Measurements from ENCODE around the gene CTNNA2.

The CTNNA2 gene

DNA sequence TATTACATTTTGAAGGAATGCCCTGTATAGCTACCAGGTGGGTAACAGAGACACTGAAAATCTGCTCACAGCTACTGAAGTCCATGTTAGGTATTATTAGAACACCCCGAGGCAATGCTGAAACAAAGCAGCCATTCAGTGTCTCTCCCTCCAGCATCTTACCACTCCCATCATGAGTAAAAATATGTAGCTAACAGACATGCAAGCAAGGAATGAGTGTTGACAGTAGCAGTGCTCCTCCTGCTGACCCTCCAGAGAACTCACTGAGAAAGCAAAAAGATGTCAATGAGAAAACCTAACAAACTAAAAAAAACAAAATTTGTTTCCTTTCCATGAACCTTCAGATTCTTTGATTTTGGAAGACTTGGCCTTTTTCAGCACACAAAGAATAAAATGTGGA lies 397.8 kb downstream of the CTNNA2 start:
- TF ChIP-seq, protein P1, sequence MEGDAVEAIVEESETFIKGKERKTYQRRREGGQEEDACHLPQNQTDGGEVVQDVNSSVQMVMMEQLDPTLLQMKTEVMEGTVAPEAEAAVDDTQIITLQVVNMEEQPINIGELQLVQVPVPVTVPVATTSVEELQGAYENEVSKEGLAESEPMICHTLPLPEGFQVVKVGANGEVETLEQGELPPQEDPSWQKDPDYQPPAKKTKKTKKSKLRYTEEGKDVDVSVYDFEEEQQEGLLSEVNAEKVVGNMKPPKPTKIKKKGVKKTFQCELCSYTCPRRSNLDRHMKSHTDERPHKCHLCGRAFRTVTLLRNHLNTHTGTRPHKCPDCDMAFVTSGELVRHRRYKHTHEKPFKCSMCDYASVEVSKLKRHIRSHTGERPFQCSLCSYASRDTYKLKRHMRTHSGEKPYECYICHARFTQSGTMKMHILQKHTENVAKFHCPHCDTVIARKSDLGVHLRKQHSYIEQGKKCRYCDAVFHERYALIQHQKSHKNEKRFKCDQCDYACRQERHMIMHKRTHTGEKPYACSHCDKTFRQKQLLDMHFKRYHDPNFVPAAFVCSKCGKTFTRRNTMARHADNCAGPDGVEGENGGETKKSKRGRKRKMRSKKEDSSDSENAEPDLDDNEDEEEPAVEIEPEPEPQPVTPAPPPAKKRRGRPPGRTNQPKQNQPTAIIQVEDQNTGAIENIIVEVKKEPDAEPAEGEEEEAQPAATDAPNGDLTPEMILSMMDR (IDR thresholded peaks at IDR 0.05; ENCODE audit: low read depth, low read length), result no peak
- DNase-seq (ENCODE audit: low read depth in 2 of 2), result no peak
- no peak overlapping the region for H3K4me3 ChIP-seq (replicated peaks in 1 of 2; ENCODE audit: low read depth in 2 of 2, low read length in 2 of 2)

DNA sequence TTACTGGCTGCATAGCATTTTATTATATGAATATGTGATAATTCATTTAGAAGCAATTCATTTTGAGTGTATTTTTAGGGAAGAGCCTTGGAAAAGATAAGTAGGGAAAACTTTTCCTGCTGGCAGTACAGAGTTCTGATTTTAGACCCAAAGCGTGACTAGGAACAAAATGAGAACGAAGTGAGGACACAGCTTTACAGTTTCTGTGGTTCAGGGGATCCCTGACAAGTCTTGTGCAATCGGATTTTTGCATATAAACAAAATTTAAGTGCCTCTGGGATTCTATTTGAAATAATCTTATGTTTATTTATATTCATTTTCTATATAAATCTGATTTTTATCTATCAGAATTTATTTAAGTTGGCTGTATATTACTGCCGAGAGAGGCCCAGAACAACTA lies 402.6 kb downstream of the CTNNA2 start:
- TF ChIP-seq, protein P1 (IDR thresholded peaks at IDR 0.05; ENCODE audit: low read depth, low read length), result no peak
- no peak for DNase-seq (ENCODE audit: low read depth in 2 of 2)
- H3K4me3 ChIP-seq (replicated peaks in 1 of 2; ENCODE audit: low read depth in 2 of 2, low read length in 2 of 2), result no peak overlapping the region

DNA sequence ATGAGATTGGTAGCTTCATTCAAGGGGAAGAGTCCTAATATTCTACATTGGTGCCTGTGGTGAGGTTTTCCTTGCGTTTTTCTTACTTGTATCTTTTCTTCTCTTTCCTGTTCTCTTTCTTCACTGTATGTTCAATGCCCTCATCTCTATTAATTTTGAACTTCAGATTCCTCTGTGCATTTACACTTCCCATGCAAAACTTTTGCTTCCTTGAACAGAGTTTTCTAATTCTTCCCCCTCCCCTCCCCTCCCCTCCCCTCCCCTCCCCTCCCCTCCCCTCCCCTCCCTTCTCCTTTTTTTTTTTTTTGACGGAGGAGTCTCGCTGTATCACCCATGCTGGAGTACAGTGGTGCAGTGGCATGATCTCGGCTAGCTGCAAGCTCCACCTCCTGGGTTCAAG lies 403.4 kb downstream of the CTNNA2 start:
- TF ChIP-seq, protein P1 (IDR thresholded peaks at IDR 0.05; ENCODE audit: low read depth, low read length), result no peak
- H3K4me3 ChIP-seq (replicated peaks in 1 of 2; ENCODE audit: low read depth in 2 of 2, low read length in 2 of 2), result no peak overlapping the region
- DNase-seq (ENCODE audit: low read depth in 2 of 2), result no peak

DNA sequence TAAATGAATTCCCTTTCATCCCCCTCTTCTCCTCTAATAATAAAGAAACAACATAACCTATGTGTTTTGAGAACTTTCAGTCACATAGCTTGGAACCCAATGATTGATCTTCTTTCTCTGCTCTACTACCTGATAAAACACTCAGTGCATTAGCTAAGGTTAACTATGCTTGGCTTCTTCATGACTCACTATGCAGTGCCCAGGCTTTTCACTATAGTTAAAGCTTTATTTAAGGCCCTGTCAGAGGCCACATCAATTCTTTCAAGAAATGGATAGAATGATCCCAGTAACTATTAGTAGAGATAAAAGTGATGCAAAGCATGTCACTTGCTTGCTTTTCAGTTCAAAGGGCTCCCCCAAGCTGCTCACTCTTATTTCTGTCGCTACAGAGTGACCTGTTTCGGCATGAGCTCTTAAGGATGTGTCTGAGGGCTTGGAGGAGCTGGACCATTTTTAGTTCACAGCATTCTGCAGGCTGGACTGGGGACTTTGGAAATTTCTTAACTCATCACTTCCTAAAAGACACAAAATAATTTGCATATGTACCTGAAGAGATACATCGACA lies 407.7 kb downstream of the CTNNA2 start:
- TF ChIP-seq, protein P1 (IDR thresholded peaks at IDR 0.05; ENCODE audit: low read depth, low read length), result no peak
- no peak for DNase-seq (ENCODE audit: low read depth in 2 of 2)
- no peak overlapping the region for H3K4me3 ChIP-seq (replicated peaks in 1 of 2; ENCODE audit: low read depth in 2 of 2, low read length in 2 of 2)

DNA sequence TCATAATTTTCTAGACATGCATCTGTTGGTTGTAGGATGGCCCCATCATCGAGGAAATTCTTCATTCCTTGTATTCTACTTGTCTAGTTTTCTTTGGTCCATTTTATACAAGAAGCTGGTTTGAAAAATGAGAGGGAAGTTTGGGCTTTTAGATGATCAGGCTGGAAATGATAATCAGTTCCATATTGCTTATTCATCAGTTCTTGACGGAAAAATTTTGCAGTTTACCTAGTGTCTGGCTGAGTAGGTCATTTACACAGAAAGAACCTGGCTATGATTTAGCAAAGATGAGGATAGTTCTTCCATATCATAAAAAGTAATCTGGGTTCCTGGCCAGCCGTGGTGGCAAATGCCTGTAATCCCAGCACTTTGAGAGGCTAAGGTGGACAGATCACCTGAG lies 416.8 kb downstream of the CTNNA2 start:
- TF ChIP-seq, protein P1 (IDR thresholded peaks at IDR 0.05; ENCODE audit: low read depth, low read length), result no peak
- no peak for DNase-seq (ENCODE audit: low read depth in 2 of 2)
- no peak overlapping the region for H3K4me3 ChIP-seq (replicated peaks in 1 of 2; ENCODE audit: low read depth in 2 of 2, low read length in 2 of 2)

DNA sequence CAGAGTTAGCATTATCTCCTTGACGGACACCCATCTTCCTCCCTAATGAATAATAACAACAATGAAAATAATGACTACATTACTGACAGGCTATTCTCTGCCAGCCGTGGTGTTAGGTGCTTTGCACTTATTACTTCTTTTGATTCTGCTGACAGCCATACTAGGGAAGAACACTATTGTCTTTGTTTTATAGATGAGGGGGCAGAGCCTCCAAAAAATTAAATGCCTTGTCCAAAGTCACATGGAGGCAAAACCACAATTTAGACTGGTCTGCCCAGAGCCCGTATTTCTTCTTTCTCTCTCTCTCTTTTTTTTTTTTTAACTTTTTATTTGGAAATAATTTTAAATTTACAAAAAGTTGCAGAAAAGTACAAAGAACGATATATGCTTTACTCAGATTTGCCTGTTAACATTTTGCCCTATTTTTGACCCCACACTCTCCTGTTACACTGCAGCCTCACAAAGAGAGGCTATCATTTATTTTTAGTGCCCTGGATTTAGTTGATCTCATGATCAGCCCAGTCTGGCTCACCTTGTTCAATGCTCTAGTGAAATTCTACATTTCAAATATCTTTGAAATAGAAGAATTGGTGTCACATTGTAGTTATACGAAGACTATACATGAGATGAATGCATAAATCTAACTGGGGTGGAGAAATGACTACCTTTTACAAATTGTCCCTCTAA lies 422.3 kb downstream of the CTNNA2 start:
- no peak overlapping the region for H3K4me3 ChIP-seq (replicated peaks in 1 of 2; ENCODE audit: low read depth in 2 of 2, low read length in 2 of 2)
- DNase-seq (ENCODE audit: low read depth in 2 of 2), result no peak
- TF ChIP-seq, protein P1 (IDR thresholded peaks at IDR 0.05; ENCODE audit: low read depth, low read length), result no peak

Data from cardiac fibroblast (primary cell).